H9 (cell line): ENCODE measurements around the gene SETMAR. TPM values are rescaled to one million over a fixed set of nuclear protein-coding genes. Genes with fewer than 3 reads are reported as not detected.
A peak's percentile ranks its signal among the peaks of the same experiment; 100 is the strongest.

ENCODE experiments used
- DNase-seq: peaks from one replicate; pipeline ENCODE4 v3.0.0-alpha.2; 2017
- H2AFZ ChIP-seq: one replicate; pipeline ENCODE4 v1.6.1; 2013; ENCODE audit warnings: mild to moderate bottlenecking, low read length, control low read depth, moderate library complexity
- H2AK5ac ChIP-seq: 2 replicates; pipeline ENCODE4 v1.6.1; 2013; ENCODE audit warnings: low read length, control low read depth, mixed read lengths; ENCODE audit not compliant: insufficient read length
- H2BK120ac ChIP-seq: one replicate; pipeline ENCODE4 v1.6.1; 2013; ENCODE audit warnings: low read depth, mild to moderate bottlenecking, low read length, control low read depth, inconsistent platforms; ENCODE audit not compliant: poor library complexity, severe bottlenecking
- H2BK12ac ChIP-seq: 2 replicates; pipeline ENCODE4 v1.6.1; 2013; ENCODE audit warnings: low read length, control low read depth, mixed read lengths, low read depth; ENCODE audit not compliant: insufficient read length
- H2BK15ac ChIP-seq: 2 replicates; pipeline ENCODE4 v1.6.1; 2013; ENCODE audit warnings: low read depth, low read length, control low read depth
- H2BK20ac ChIP-seq: one replicate; pipeline ENCODE4 v1.6.1; 2013; ENCODE audit warnings: low read depth, mild to moderate bottlenecking, low read length, control low read depth, inconsistent platforms; ENCODE audit not compliant: poor library complexity, severe bottlenecking
- H2BK5ac ChIP-seq: 2 replicates; pipeline ENCODE4 v1.6.1; 2013; ENCODE audit warnings: low read length, control low read depth, mixed read lengths; ENCODE audit not compliant: insufficient read length
- H3K14ac ChIP-seq: 2 replicates; pipeline ENCODE4 v1.6.1; 2013; ENCODE audit warnings: low read length, control low read depth; ENCODE audit not compliant: insufficient read depth
- H3K18ac ChIP-seq: 2 replicates; pipeline ENCODE4 v1.6.1; 2013; ENCODE audit warnings: low read depth, mild to moderate bottlenecking, mixed read lengths, low read length, control low read depth; ENCODE audit not compliant: insufficient read length
- H3K23ac ChIP-seq: 2 replicates; pipeline ENCODE4 v1.6.1; 2013; ENCODE audit warnings: low read length, control low read depth, mixed read lengths, low read depth; ENCODE audit not compliant: insufficient read length
- H3K23me2 ChIP-seq: 2 replicates; pipeline ENCODE4 v1.6.1; 2013; ENCODE audit warnings: low read depth, mild to moderate bottlenecking, mixed read lengths, low read length, control low read depth; ENCODE audit not compliant: insufficient read length, poor library complexity, severe bottlenecking
- H3K27ac ChIP-seq: 2 replicates; pipeline ENCODE4 v1.5.1; 2013; ENCODE audit warnings: low read length, control low read depth, mixed read lengths, low read depth; ENCODE audit not compliant: insufficient read length
- H3K27me3 ChIP-seq: 2 replicates; pipeline ENCODE4 v1.6.1; 2013; ENCODE audit warnings: low read length, control low read depth, inconsistent platforms; ENCODE audit not compliant: insufficient read depth
- H3K4ac ChIP-seq: 2 replicates; pipeline ENCODE4 v1.6.1; 2013; ENCODE audit warnings: low read depth, mild to moderate bottlenecking, control low read depth, inconsistent platforms, low read length, moderate library complexity
- H3K4me1 ChIP-seq: 2 replicates; pipeline ENCODE4 v1.6.1; 2013; ENCODE audit warnings: low read length, control low read depth, inconsistent platforms; ENCODE audit not compliant: insufficient read depth
- H3K4me2 ChIP-seq: 2 replicates; pipeline ENCODE4 v1.6.1; 2013; ENCODE audit warnings: low read length, control low read depth, mixed read lengths; ENCODE audit not compliant: insufficient read length, insufficient read depth
- H3K56ac ChIP-seq: 2 replicates; pipeline ENCODE4 v1.6.1; 2013; ENCODE audit warnings: low read depth, mild to moderate bottlenecking, mixed read lengths, low read length, control low read depth; ENCODE audit not compliant: insufficient read length
- H3K79me1 ChIP-seq: 2 replicates; pipeline ENCODE4 v1.6.1; 2013; ENCODE audit warnings: low read depth, mild to moderate bottlenecking, moderate library complexity, low read length, control low read depth, inconsistent platforms; ENCODE audit not compliant: insufficient read depth, poor library complexity, severe bottlenecking
- H3K79me2 ChIP-seq: 2 replicates; pipeline ENCODE4 v1.6.1; 2013; ENCODE audit warnings: low read length, control low read depth, inconsistent platforms; ENCODE audit not compliant: insufficient read depth
- H3K9ac ChIP-seq: 2 replicates; pipeline ENCODE4 v1.6.1; 2013; ENCODE audit warnings: low read length, control low read depth, mixed read lengths; ENCODE audit not compliant: insufficient read length; ENCODE audit errors: extremely low read depth
- H3K9me3 ChIP-seq: one replicate; pipeline ENCODE4 v1.6.1; 2013; ENCODE audit warnings: low read depth, low read length, inconsistent platforms; ENCODE audit not compliant: control insufficient read depth
- H3T11ph ChIP-seq: one replicate; pipeline ENCODE4 v1.6.1; 2013; ENCODE audit warnings: mild to moderate bottlenecking, low read length, control low read depth, inconsistent platforms
- H4K20me1 ChIP-seq: one replicate; pipeline ENCODE4 v1.6.1; 2013; ENCODE audit not compliant: control insufficient read depth, insufficient read length, insufficient read depth
- H4K5ac ChIP-seq: 2 replicates; pipeline ENCODE4 v1.6.1; 2013; ENCODE audit warnings: low read depth, mild to moderate bottlenecking, mixed read lengths, low read length, control low read depth; ENCODE audit not compliant: insufficient read length
- H4K8ac ChIP-seq: replicated peaks from 2 replicates; pipeline ENCODE4 v1.6.1; 2013; ENCODE audit warnings: low read length, control low read depth, mixed read lengths, low read depth; ENCODE audit not compliant: insufficient read length
- H4K91ac ChIP-seq: 2 replicates; pipeline ENCODE4 v1.6.1; 2013; ENCODE audit warnings: low read depth, mild to moderate bottlenecking, moderate library complexity, mixed read lengths, low read length, control low read depth; ENCODE audit not compliant: insufficient read length
- H3K27ac Mint-ChIP-seq, 3 experiments: 2 replicates in 2 of 3; 3 replicates in 1 of 3; pipeline ENCODE4 v1.8.0; 2020 to 2021; ENCODE audit warnings: mixed read lengths in 3 of 3, mild to moderate bottlenecking in 1 of 3, moderate library complexity in 1 of 3
- H3K27me3 Mint-ChIP-seq: 2 replicates; pipeline ENCODE4 v1.8.0; 2021; ENCODE audit warnings: low read depth, mild to moderate bottlenecking, moderate library complexity, mixed read lengths
- H3K36me3 Mint-ChIP-seq, 3 experiments: 2 replicates in 2 of 3; 3 replicates in 1 of 3; pipeline ENCODE4 v1.8.0; 2020 to 2021; ENCODE audit warnings: low read depth in 3 of 3, mixed read lengths in 3 of 3; ENCODE audit not compliant: insufficient read depth in 1 of 3
- H3K4me1 Mint-ChIP-seq, 2 experiments: 2 replicates each; pipeline ENCODE4 v1.8.0; 2020; ENCODE audit warnings: mixed read lengths in 2 of 2
- H3K4me3 Mint-ChIP-seq, 2 experiments: 2 replicates in 1 of 2; 3 replicates in 1 of 2; pipeline ENCODE4 v1.8.0; 2020 to 2021; ENCODE audit warnings: mild to moderate bottlenecking in 2 of 2, mixed read lengths in 2 of 2, moderate library complexity in 1 of 2
- H3K9me3 Mint-ChIP-seq, 2 experiments: 2 replicates in 1 of 2; 3 replicates in 1 of 2; pipeline ENCODE4 v1.8.0; 2020; ENCODE audit warnings: mild to moderate bottlenecking in 2 of 2, mixed read lengths in 2 of 2, moderate library complexity in 1 of 2
- WGBS: extraction: QIAGEN DNeasy Blood & Tissue Kit; methylation state at CpG from one replicate; pipeline ENCODE4 v1.1.7; 2013; ENCODE audit warnings: missing lambda C conversion rate, low lambda C conversion rate, mixed read lengths; ENCODE audit not compliant: insufficient read length; ENCODE audit errors: extremely low coverage; 5-methylcytosine and 5-hydroxymethylcytosine counted together
- total RNA-seq: library from RNA; stranded (reverse); gene quantifications from 2 replicates; pipeline ENCODE4 v1.2.1, GENCODE V29; 2021
- TF ChIP-seq, protein P1 (sequence below): fragments of 200-600 bp; sonication (generic); conservative IDR thresholded peaks from 3 replicates; pipeline ENCODE4 v1.8.0; 2021; ENCODE audit warnings: antibody characterized with exemption, mild to moderate bottlenecking

Gene SETMAR
- total RNA-seq, 1 experiment from 2014 or later: 29.1 TPM

DNA sequence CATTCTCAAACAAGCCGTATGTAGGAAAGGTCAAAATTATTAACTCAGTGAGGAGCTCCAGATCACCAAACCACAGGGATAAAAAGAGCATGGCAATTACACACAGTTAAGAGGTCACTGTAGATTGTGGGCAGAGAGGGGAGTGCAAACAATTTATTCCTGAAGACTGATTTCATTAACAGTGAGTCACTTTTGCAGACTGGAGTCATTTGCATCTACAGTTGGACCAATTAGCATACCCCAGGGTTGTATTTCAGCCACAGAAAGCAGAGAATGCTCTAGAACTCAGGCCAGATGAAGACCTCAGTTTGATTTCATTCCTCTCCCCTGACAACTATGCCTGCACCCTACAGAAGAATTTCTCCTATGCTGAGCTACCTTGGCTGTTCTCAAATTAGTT, 40.1 kb downstream of the SETMAR start:
- H2BK5ac ChIP-seq: no peak overlapping the region
- no peak overlapping the region for H4K91ac ChIP-seq
- no peaks in the 10 kb centered on the region; a peak in 1 of 7 replicates for H3K36me3 Mint-ChIP-seq
- H3K4me2 ChIP-seq: no peak overlapping the region
- no peaks in the 10 kb centered on the region for H3K27me3 Mint-ChIP-seq
- no peaks in the 10 kb centered on the region for H3K4me1 ChIP-seq
- H3K9me3 Mint-ChIP-seq: no peaks in the 10 kb centered on the region
- no CpG with 5 or more reads among the region's 1 CpG for WGBS
- no peak overlapping the region for H3K27ac Mint-ChIP-seq
- H3K23ac ChIP-seq: peak overlapping the region; percentile 56
- H3K56ac ChIP-seq: no peak overlapping the region
- peaks cover 7 to 8% of the 10 kb centered on the region in 2 experiments for H3K4me1 Mint-ChIP-seq
- no peak overlapping the region for H2AFZ ChIP-seq
- DNase-seq: no peak
- H3K27me3 ChIP-seq: no peaks in the 10 kb centered on the region
- no peak overlapping the region for H2BK120ac ChIP-seq
- no peak overlapping the region for H3K9ac ChIP-seq
- no peak overlapping the region for H3T11ph ChIP-seq
- no peak overlapping the region for H3K4me3 Mint-ChIP-seq
- H3K23me2 ChIP-seq: no peaks in the 10 kb centered on the region
- no peak overlapping the region for H2BK20ac ChIP-seq
- no peak overlapping the region for H3K4ac ChIP-seq
- no peak overlapping the region for H4K5ac ChIP-seq
- no peaks in the 10 kb centered on the region for H3K79me1 ChIP-seq
- H2BK12ac ChIP-seq: no peak overlapping the region
- H4K8ac ChIP-seq: no peak overlapping the region
- H4K20me1 ChIP-seq: no peaks in the 10 kb centered on the region
- no peak overlapping the region for H3K27ac ChIP-seq
- H3K18ac ChIP-seq: no peak overlapping the region
- H2BK15ac ChIP-seq: no peak overlapping the region
- TF ChIP-seq, protein P1, sequence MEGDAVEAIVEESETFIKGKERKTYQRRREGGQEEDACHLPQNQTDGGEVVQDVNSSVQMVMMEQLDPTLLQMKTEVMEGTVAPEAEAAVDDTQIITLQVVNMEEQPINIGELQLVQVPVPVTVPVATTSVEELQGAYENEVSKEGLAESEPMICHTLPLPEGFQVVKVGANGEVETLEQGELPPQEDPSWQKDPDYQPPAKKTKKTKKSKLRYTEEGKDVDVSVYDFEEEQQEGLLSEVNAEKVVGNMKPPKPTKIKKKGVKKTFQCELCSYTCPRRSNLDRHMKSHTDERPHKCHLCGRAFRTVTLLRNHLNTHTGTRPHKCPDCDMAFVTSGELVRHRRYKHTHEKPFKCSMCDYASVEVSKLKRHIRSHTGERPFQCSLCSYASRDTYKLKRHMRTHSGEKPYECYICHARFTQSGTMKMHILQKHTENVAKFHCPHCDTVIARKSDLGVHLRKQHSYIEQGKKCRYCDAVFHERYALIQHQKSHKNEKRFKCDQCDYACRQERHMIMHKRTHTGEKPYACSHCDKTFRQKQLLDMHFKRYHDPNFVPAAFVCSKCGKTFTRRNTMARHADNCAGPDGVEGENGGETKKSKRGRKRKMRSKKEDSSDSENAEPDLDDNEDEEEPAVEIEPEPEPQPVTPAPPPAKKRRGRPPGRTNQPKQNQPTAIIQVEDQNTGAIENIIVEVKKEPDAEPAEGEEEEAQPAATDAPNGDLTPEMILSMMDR: no peak
- no peaks in the 10 kb centered on the region for H3K9me3 ChIP-seq
- no peak overlapping the region for H3K14ac ChIP-seq
- H3K79me2 ChIP-seq: no peaks in the 10 kb centered on the region
- no peak overlapping the region for H2AK5ac ChIP-seq
